Glomerular endothelial cell (primary cell): Measurements from ENCODE around the gene PCNT. TPM values are rescaled to one million over a fixed set of nuclear protein-coding genes. Genes with fewer than 3 reads are reported as not detected.

Experiments
- DNase-seq: peaks from one replicate; pipeline ENCODE4 v3.0.0-alpha.2; 2011; ENCODE audit warnings: low read depth, low spot score; ENCODE audit errors: extremely low read depth
- total RNA-seq: library from RNA; depleted of rRNA; stranded (reverse); fragments of >200 nt; gene quantifications from 2 replicates; pipeline ENCODE4 v1.2.3, GENCODE V29; 2015

Gene PCNT
- total RNA-seq, 1 donor from 2014 or later, result 31.2 TPM

DNA sequence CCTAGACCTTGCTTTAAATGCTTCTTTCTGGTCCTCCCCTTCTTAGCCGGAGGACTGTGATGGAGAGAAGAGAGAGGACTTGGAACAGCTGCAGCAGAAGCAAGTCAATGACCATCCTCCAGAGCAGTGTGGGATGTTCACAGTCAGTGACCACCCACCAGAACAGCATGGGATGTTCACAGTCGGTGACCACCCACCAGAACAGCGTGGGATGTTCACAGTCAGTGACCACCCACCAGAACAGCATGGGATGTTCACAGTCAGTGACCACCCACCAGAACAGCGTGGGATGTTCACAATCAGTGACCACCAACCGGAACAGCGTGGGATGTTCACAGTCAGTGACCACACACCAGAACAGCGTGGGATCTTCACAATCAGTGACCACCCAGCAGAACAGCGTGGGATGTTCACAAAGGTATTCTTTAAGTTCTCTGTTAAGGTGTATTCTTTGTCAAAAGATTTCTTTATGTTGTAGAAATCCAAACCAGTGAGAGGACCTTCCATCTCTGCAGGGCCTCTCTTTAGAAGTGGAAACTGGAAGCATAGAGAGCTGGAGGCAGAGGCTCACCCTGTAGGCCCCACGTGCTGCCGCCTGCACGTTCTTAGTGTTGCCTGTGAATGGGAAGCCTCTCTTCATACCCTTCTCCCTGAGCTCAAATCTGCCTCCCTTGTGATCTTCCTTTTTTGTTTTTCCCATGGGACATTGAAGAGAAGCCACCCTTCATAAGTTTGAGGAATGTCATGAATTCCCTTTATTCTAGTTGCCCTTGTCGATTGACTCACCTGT is 10.6 kb downstream of the PCNT start:
- no peak for DNase-seq

DNA sequence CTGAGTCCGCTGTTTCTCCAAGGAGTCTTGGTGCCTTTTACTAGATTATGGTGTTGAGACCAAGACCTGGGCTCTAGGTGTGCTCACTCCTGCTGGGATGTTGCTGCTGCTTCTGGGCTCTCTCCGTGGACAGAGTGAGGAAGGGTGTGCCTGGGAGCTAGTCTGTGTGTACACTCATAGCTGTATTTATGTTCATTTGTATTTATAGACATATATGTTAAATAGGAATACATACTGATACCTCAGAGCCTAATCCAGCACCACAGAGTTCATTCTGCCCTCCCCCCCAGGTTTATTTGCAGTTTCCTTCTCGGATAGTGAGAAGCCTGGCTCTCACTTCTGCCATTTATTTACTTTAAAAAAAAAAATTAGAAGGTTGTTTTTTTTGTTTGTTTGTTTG is 12.6 kb downstream of the PCNT start:
- no peak for DNase-seq

DNA sequence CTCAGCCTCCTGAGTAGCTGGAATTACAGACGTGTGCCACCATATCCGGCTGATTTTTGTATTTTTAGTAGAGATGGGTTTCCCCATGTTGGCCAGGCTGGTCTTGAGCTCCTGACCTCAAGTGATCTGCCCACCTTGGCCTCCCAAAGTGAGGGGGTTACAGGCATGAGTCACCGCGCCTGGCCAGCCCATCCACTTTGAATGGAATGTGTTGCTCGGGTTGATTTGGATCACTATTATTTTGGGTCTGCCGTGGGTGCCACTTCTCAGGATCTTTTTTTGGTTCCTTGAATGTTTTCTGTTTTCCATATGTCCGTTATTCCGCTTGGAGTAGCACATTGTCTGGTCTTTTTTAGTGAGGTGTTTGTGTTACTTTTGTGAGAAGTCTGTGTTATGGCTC is 17.0 kb downstream of the PCNT start:
- DNase-seq, result no peak

DNA sequence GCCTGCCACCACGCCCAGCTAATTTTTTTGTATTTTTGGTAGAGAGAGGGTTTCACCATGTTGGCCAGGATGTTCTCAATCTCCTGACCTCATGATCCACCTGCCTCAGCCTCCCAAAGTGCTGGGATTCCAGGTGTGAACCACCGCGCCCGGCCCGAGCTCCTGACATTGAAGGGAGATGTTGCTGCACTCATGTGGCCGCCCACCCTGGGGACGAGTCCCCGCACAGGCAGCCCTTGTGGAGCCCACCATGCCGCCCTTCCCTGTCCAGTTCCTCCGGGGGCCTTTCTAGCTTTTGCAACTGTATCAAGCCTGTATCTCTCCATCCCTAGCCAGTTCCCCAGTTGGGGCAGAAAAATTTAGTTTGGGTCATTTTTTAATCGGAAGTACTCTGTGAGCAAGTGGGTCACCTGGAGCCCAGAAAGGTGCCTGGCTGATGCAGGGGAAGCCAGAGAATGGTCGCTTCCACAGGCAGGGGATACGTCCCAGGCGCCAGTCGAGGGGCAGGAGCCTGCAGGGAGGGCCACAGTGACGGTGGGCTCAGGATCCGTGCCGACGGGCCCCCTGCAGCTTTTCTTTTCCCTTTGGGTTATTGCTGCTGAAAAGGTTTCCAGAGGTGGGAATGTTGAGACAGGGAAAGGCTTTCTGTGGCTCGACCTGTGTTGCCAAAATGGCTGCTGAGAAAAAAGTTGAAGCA is 20.4 kb downstream of the PCNT start:
- DNase-seq, result no peak

DNA sequence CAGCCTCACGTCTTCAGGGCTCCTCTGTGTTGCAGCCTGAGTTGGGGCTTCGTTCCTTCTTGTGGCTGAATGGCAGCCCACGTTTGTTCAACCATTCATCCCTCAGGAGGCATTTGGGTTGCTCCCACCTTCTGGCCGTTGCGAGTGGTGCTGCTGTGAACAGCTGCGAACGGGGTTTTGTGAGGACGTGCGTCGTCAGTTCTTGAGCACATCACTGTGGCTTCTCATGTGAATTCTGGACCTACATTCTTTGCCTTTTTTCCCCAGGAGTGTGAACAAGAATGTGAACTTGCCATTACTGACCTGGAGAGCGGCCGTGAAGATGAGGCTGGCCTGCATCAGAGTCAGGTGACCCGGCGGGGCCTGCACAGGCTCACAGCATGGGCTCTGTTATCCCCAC is 21.9 kb downstream of the PCNT start:
- DNase-seq, result no peak

DNA sequence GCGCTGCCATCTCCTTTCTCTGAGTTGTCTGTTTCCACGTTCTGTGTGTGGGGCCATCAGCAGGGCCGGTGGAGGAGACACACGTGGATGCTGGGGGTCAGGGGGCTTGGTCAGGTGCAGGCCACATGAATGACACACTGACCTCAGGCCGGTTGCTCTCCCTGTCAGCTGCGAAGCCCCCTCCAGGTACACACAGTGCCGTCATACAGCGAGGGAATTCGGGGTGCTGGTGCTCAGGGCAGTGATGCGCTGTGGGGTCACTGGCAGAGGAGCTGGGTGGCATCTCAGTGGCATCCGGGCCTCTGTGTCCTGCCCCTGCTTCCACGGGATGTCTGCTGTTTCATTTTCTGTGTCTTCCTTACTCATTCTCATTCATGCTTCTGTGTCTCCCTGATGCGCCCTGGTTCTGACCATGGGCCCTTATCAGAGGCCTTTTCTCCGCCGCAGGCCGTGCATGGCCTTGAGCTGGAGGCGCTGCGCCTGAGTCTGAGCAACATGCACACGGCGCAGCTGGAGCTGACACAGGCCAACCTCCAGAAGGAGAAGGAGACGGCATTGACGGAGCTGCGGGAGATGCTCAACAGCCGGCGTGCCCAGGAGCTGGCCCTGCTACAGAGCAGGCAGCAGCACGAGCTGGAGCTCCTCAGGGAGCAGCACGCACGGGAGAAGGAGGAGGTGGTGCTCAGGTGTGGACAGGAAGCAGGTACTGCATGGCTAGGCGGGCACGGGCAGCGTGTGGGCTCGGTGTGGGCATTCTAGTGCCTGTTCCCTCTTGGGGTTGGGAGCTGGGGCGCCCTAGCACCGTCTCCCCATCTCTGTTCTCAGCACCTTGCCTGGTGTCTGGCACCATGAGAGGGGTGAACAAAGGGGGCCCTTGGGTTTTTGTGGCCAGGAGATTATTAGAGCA is 22.6 kb downstream of the PCNT start:
- no peak for DNase-seq

DNA sequence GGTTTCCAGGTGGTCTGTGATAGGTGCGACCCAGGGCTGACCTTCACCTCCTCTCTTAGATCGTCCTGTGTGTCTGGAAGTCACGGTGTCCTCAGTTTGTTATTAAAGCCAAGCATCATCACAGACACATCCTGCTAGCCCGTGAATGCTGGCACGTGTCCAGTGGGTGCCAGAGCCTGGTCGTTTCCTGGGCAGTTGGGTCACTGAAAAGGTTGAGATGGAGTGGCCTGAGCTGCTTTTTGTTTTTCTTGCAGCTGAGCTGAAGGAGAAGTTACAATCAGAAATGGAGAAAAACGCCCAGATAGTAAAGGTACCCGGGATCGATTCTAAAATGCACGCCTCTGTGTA is 23.2 kb downstream of the PCNT start:
- no peak for DNase-seq

DNA sequence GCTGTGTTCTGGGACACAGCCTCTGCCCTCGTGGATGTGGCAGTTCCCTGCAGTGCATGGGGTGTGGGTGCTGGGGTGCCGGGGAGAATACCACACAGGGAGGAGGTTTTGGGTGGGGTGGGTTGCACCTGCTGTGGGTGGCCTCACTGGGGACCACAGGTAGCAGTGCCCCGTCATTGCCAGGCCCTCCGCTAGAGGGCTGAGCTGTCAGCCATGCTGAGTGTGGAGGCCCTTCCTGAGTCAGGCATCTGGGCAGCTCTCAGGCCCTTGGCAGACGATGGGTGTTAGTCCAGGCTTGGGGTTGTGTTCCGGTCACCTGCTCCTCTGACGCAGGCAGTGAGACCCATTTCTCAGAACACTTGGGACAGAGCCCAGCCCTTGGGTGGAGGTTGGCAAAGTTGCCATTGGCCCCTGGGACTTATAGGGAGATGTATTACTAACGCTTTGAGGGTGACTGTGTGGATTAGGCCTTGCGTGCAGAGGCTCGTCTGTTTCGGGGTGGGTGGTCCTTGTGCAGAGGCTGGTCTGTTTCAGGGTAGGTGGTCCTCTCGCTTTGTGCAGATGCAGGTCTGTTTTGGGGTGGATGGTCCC is 23.9 kb downstream of the PCNT start:
- no peak for DNase-seq

DNA sequence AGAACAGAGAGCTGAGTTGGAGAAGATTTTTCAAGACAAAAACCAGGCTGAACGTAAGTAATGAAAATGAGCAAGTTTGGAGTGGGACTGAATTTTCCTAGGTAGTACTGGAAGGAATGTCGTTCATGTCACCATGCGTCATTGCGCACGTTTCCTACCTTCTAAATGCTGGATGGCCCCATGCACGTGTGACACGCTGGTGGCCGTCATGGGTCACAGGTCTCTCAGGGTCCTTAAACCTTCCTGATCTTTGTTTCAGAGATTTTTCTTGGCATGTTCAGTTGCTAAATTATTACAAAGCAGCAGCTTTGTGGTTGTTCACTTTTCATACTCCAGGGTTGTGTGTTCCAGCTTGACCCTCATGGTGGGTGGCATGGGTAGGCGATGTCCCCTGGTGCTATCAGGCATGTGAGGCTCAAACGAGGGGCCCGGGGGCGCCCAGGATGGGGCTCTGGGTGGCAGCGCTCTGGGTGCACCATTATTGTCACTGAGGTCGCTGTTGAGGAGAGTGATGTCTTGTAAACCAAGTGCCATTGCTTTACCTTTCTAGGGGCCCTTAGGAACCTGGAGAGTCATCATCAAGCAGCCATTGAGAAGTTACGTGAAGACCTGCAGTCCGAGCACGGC is 25.3 kb downstream of the PCNT start:
- DNase-seq, result no peak

DNA sequence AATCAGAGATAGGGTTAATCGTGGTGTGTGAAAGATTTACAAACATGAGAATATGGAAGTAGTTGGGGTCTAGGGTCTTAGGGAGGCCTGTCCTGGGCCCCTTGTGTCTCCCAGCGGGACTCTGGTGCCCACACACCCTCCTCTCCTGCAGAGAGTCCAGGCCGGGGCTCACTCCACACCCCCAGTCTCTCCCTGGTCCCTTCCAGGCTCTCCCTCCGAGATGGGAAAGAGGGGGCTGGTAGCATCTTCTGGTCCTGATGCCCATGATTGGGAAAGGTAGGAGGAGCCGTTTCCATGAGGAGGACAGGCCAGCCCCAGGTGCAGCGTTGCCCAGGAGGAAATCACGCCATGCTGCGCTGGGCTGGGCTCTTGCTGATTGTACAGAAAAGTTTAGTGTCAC is 26.6 kb downstream of the PCNT start:
- no peak for DNase-seq

DNA sequence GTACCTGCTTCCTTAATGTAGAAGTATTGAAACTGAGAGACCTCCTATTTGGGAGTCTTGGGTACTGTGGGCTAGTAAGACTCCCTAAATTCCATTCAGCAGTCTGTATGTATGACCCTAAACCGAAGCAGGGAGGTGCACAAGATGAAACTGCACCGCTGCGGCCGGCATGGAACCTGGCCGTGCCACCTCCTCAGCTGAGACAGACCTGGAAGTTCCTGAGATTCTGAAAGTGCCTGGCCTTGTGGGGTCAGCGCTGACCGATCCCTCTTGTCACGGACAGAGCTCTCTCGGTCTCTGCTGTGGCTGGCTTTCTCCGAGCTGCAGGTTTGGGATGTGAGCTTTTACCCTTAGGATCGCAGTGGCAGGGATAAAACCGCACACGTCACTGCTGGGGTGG is 27.0 kb downstream of the PCNT start:
- DNase-seq, result no peak

DNA sequence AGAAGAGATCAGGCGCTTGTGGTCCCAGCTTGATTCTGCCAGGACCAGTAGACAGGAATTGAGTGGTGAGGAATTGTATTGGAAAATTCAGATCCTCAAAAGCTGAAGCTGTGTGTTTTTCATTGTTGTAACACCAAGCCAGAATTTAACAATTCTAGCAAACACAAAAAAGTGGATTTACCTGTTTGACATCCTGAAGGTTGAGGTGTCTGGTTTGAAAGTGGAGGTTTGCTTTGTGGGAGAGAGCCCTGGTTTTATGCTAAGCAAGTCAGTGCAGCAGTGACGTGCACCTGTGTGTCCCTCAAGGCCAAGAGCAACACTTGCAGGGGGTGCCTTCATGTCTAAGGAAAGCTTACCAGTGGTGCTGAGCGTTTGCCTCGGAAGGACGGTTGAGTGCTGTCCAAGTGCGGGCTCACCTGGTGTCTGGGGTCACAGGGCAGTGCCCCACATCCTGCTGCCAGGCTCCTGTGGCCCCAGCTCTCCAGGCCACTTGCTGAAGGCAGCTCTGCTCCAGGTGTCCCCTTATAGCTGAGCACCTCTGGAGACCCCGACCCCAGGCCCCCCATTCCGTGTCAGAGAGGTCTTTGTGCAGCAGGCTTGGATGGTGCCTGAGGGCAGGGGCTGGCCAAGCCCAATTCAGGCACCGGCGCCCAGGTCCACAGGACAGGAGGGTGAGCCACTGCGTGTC is 27.7 kb downstream of the PCNT start:
- no peak for DNase-seq

DNA sequence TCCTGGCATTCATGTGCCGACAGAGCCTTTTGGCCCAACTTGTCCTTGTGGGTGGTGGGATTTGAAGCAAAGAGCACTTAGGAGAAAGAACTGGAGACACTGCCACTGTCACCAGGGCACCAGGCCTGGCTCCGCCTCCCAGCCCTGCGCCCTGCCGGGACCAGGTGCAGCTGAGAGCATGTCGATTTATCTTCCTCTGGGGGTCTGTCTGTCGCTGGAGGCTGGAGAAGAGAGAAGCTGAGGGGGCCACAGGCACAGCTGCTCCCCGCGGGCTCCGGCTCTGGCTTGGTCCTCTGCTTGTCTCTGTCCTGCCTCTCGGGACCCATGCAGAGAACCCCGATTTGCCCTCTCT is 28.2 kb downstream of the PCNT start:
- DNase-seq, result no peak

DNA sequence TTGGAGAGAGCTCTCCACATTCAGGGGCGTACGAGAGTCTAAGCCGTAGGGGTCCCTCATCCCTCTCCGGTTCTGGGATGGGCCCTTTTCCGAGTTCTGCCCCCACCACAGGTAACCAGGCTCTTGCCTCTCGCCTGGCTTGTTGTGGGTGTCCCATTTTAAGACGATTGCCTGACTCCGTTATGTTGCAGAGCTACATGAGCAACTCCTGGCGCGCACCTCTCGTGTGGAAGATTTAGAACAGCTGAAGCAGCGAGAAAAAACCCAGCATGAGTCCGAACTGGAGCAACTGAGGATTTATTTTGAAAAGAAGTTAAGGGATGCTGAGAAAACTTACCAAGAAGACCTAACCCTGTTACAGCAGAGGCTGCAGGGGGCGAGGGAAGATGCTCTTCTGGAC is 29.0 kb downstream of the PCNT start:
- DNase-seq, result no peak

DNA sequence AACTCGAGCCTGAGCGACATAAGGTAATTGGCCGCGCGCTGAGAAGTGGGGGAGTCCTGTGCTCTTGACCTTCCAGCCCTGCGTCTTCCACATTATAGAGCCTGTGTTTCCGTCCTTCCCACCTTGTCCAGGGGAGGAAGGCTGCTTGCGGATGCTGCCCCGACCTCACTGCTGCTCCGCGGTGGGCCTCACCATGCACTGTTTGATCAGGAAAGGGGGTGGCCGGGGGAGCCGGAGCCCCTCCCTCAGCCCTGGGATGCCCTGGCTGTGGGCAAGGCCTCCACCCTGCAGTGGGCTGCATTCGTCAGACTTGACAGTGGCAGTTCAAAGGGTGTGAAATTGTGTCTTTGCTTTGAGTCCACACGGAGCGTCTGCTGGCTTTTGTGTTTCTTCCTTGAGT is 30.1 kb downstream of the PCNT start:
- DNase-seq, result no peak

DNA sequence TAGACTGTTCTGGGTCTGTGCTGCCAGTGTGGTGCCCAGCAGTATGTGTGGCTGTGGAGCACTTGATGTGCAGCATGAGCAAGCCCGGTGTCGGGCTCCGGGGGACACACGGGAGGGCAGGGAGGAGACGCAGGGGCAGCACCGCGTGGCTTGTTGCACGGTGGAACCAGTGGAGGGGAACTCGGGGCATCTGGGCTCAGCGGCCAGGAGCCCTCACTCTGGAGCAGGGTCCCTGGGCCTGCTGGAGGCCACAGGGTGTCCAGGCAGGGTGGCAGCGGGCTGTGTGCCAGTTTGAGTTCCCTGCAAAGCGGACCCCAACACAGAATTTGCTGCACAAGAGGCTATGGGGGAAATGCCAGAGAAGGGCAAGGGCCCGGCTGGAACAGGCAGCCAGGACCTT is 30.6 kb downstream of the PCNT start:
- DNase-seq, result no peak

DNA sequence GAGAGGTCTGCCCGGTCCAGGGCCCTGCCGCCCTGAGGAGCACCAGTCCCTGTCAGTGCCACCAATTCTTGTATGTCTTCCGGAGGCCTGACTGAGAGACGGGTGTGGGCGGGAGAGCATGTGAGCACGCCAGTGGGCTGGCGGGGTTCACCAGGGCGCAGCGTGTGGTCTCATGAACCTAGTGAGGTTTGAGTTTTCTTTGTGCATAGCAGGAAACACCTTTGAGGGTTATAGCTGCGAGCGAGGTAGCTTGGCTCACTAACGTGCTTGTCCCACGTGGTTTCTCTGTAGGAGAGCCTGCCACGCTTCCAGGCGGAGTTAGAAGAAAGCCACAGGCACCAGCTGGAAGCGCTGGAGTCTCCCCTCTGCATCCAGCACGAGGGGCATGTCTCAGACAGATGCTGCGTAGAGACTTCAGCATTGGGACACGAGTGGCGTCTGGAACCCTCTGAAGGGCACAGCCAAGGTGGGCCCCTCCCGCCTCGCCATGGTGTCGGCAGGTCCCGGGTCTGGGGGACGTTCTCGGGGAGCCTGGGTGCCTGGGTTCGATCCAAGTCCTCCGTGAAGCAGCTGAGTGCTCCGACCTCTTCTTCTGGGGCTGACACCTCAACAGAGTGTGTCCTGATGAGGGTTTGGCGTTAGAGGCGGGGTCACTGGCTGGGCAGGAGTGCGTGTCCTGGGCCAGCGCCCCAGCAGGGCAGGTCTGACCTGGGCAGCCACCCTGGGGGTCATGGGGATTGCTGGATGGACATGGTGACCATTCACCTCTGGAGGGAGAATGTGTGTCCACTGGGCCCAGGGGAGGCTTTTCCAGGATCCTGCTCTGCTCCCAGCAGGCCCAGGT is 31.4 kb downstream of the PCNT start:
- no peak for DNase-seq

DNA sequence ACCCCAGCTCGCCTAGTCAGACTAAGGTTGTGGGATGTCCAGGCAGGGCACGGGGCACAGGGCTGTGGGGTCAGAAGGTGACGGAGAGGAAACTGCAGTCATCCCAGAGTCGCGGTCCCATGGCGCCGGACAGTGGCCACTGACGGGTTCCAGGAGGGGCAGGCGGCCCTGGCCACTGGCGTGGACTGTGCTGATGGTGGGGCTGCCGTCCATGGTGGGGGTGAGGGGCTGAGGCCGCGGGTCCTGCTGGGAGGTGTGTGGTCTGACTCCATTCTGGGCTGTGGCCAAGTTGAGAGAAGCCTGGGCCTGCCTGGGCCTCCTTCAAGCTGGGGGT is 32.0 kb downstream of the PCNT start:
- DNase-seq, result no peak

DNA sequence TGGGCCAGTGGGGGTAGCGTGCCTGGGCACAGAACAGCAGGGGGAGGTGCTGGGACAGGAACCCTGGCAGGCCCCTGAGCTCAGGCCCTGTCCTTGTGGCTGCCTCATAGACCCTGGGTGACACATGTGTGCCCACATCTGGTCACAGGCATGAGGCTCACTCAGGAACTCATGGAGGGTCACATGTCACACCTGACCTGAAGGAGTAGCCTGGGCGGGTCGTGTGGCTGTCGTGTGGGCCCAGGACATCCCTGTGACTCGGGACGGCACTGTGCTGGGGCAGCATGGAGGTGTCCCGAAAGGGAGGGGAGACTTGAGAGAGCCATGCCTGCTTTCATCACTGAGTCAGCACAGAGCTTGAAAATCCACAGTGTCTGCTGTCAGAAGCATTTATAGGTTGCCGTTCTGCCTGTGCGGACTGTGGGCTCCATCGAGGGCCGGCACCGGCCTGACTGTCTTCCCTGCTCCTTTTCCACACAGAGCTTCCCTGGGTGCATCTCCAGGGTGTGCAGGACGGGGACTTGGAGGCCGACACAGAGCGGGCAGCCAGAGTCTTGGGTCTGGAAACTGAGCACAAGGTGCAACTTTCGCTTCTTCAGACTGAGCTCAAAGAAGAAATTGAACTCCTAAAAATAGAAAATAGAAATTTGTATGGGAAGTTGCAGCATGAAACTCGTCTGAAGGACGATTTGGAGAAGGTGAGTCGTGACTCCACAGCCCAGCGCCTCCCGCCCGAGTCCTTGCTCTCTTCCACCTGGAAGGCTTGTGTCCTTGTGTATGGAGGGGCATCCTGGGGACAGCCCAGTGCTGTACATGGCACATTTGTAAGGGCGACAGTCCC is 32.8 kb downstream of the PCNT start:
- DNase-seq, result no peak
